IMR-90 (cell line): ENCODE results near the gene AKIRIN1. TPM values are rescaled to one million over a fixed set of nuclear protein-coding genes. Genes with fewer than 3 reads are reported as not detected.

Source experiments
- ATAC-seq: fragments of 200-7000 bp; cut with Tn5 transposase; 2 replicates; pipeline ENCODE4 v1.9.1; 2020; ENCODE audit warnings: low read depth, mild to moderate bottlenecking, moderate library complexity
- BruUV-seq: library from RNA; stranded (reverse); fragments of 400-500 nt; replicated peaks from 2 replicates; lab custom pipeline; 2021; lab: Mats Ljungman, UMichigan
- CTCF ChIA-PET: fragments of 300-600 bp; formaldehyde crosslinking; extraction: SDS; loops from one replicate; lab custom pipeline; 2021; ENCODE audit warnings: antibody characterized with exemption; lab: Yijun Ruan, JAX
- POLR2A ChIA-PET: fragments of 300-600 bp; sonication (Branson Sonifier 250); formaldehyde crosslinking; loops from one replicate; lab custom pipeline; 2022; ENCODE audit warnings: antibody characterized with exemption; ENCODE audit not compliant: unreplicated experiment; lab: Charles Lee
- DNase-seq: peaks from one replicate; pipeline ENCODE4 v3.0.0; 2013
- H2AFZ ChIP-seq: replicated peaks from 2 replicates; pipeline ENCODE3; 2013; ENCODE audit warnings: low read length, mild to moderate bottlenecking; ENCODE audit not compliant: poor library complexity
- H2AK5ac ChIP-seq: 2 replicates; pipeline ENCODE4 v1.6.1; 2013; ENCODE audit warnings: low read depth, low read length, inconsistent platforms
- H2AK9ac ChIP-seq: replicated peaks from 2 replicates; pipeline ENCODE3; 2013; ENCODE audit warnings: mild to moderate bottlenecking, low read depth, low read length, moderate library complexity; ENCODE audit not compliant: poor library complexity
- H2BK120ac ChIP-seq: 2 replicates; pipeline ENCODE4 v1.6.1; 2013; ENCODE audit warnings: low read depth, low read length, inconsistent platforms
- H2BK15ac ChIP-seq: 3 replicates; pipeline ENCODE4 v1.6.1; 2013; ENCODE audit warnings: low read depth, low read length, inconsistent platforms
- H2BK20ac ChIP-seq: 2 replicates; pipeline ENCODE4 v1.6.1; 2013; ENCODE audit warnings: low read depth, mild to moderate bottlenecking, inconsistent platforms, low read length, moderate library complexity
- H2BK5ac ChIP-seq: 2 replicates; pipeline ENCODE4 v1.6.1; 2013; ENCODE audit warnings: mild to moderate bottlenecking, low read depth, low read length, inconsistent platforms; ENCODE audit not compliant: poor library complexity, severe bottlenecking
- H3K14ac ChIP-seq: replicated peaks from 2 replicates; pipeline ENCODE4 v1.6.1; 2013; ENCODE audit warnings: low read depth, low read length, inconsistent platforms
- H3K18ac ChIP-seq: 2 replicates; pipeline ENCODE4 v1.6.1; 2013; ENCODE audit warnings: low read depth, low read length, control low read depth
- H3K23ac ChIP-seq: 2 replicates; pipeline ENCODE4 v1.6.1; 2013; ENCODE audit warnings: low read depth, low read length, inconsistent platforms
- H3K27ac ChIP-seq: 2 replicates; pipeline ENCODE4 v1.5.1; 2013; ENCODE audit warnings: mild to moderate bottlenecking, control low read depth, low read length; ENCODE audit not compliant: insufficient read depth
- H3K27me3 ChIP-seq: 2 replicates; pipeline ENCODE4 v1.6.1; 2013; ENCODE audit warnings: low read length; ENCODE audit not compliant: control insufficient read depth, insufficient read depth
- H3K36me3 ChIP-seq: 2 replicates; pipeline ENCODE4 v1.6.1; 2013; ENCODE audit warnings: low read length, mixed read lengths; ENCODE audit not compliant: control insufficient read depth, insufficient read depth
- H3K4ac ChIP-seq: 2 replicates; pipeline ENCODE4 v1.6.1; 2013; ENCODE audit warnings: low read depth, low read length, inconsistent platforms
- H3K4me1 ChIP-seq: 2 replicates; pipeline ENCODE4 v1.6.1; 2013; ENCODE audit warnings: low read length, mixed read lengths; ENCODE audit not compliant: control insufficient read depth, insufficient read depth
- H3K4me2 ChIP-seq: 2 replicates; pipeline ENCODE4 v1.6.1; 2013; ENCODE audit warnings: low read depth, mild to moderate bottlenecking, control low read depth, low read length, moderate library complexity
- H3K4me3 ChIP-seq: 2 replicates; pipeline ENCODE4 v1.5.1; 2013; ENCODE audit warnings: low read depth, mild to moderate bottlenecking, control low read depth, low read length, moderate library complexity; ENCODE audit not compliant: insufficient read depth
- H3K56ac ChIP-seq: 2 replicates; pipeline ENCODE4 v1.6.1; 2013; ENCODE audit warnings: low read length, inconsistent platforms; ENCODE audit not compliant: insufficient read depth; ENCODE audit errors: extremely low read depth
- H3K79me1 ChIP-seq, 2 experiments: 2 replicates each; pipeline ENCODE4 v1.6.1; 2013; ENCODE audit warnings: low read length in 2 of 2, inconsistent platforms in 1 of 2, low read depth in 1 of 2
- H3K9ac ChIP-seq: 2 replicates; pipeline ENCODE4 v1.6.1; 2013; ENCODE audit warnings: low read depth, low read length, control low read depth
- H3K9me1 ChIP-seq: 2 replicates; pipeline ENCODE4 v1.6.1; 2013; ENCODE audit warnings: low read length, inconsistent platforms; ENCODE audit not compliant: insufficient read depth
- H3K9me3 ChIP-seq: 2 replicates; pipeline ENCODE4 v1.6.1; 2013; ENCODE audit warnings: low read length; ENCODE audit not compliant: control insufficient read depth, insufficient read depth
- H4K20me1 ChIP-seq: 2 replicates; pipeline ENCODE4 v1.6.1; 2013; ENCODE audit warnings: low read length, inconsistent platforms; ENCODE audit not compliant: insufficient read depth
- H4K5ac ChIP-seq: 2 replicates; pipeline ENCODE4 v1.6.1; 2013; ENCODE audit warnings: mild to moderate bottlenecking, low read depth, low read length, control low read depth
- H4K8ac ChIP-seq, 2 experiments: 2 replicates each; pipeline ENCODE4 v1.6.1; 2013; ENCODE audit warnings: low read depth in 2 of 2, low read length in 2 of 2, control low read depth in 1 of 2, inconsistent platforms in 1 of 2
- H4K91ac ChIP-seq: 2 replicates; pipeline ENCODE4 v1.6.1; 2013; ENCODE audit warnings: low read depth, low read length, inconsistent platforms; ENCODE audit not compliant: insufficient read depth
- BHLHE40 ChIP-seq: fragments of 150-350 bp; IDR thresholded peaks from 2 replicates; pipeline ENCODE4 v1.6.1; 2016; ENCODE audit warnings: mild to moderate bottlenecking, low read depth, low read length
- CEBPB ChIP-seq: IDR thresholded peaks from 2 replicates; pipeline ENCODE4 v1.6.1; 2012; ENCODE audit warnings: low read depth, low read length, improper control_type of control experiment
- CHD1 ChIP-seq: IDR thresholded peaks from 2 replicates; pipeline ENCODE4 v1.6.1; 2012; ENCODE audit warnings: low read depth, low read length, improper control_type of control experiment
- MAZ ChIP-seq: IDR thresholded peaks from 2 replicates; pipeline ENCODE4 v1.6.1; 2012; ENCODE audit warnings: low read depth, mild to moderate bottlenecking, low read length, improper control_type of control experiment, moderate library complexity, borderline replicate concordance
- MXI1 ChIP-seq: IDR thresholded peaks from 2 replicates; pipeline ENCODE4 v1.6.1; 2012; ENCODE audit warnings: low read depth, mild to moderate bottlenecking, low read length, moderate library complexity, borderline replicate concordance
- RFX5 ChIP-seq: IDR thresholded peaks from 2 replicates; pipeline ENCODE4 v1.8.0; 2012; ENCODE audit warnings: low read depth, mild to moderate bottlenecking, low read length, moderate library complexity
- SMC3 ChIP-seq: fragments of 150-350 bp; IDR thresholded peaks from 2 replicates; pipeline ENCODE4 v1.6.1; 2016; ENCODE audit warnings: low read depth, mild to moderate bottlenecking, antibody characterized with exemption, low read length, moderate library complexity
- WGBS, 2 experiments: methylation state at CpG; one replicate each; pipeline versions ENCODE4 v1.1.5 to v1.1.7; 2013; ENCODE audit warnings: missing lambda C conversion rate in 2 of 2; ENCODE audit not compliant: insufficient read length in 1 of 2; ENCODE audit errors: extremely low coverage in 2 of 2; 5-methylcytosine and 5-hydroxymethylcytosine counted together
- dilution Hi-C: fragments of 300-500 bp; cut with HindIII; formaldehyde crosslinking; loops from one replicate; pipeline ENCODE4 v1.14.3; 2018; ENCODE audit warnings: low sequenced_read_pairs; ENCODE audit not compliant: unreplicated experiment
- in situ Hi-C: fragments of 300-500 bp; cut with MboI; formaldehyde crosslinking; loops from 3 replicates; pipeline ENCODE4 v1.14.3; 2019; ENCODE audit warnings: low sequenced_read_pairs, inconsistent platforms, mixed read lengths
- intact Hi-C: fragments of 100-400 bp; cut with micrococcal nuclease; formaldehyde crosslinking; loops from 2 replicates; pipeline ENCODE4 v1.10.0; 2022
- polyA plus RNA-seq, 3 experiments: library from polyadenylated mRNA; depleted of rRNA; stranded (reverse); fragments of >200 nt; gene quantifications; 2 replicates each; pipeline ENCODE4 v1.2.3, GENCODE V29; 2012; ENCODE audit warnings: low replicate concordance in 1 of 3
- total RNA-seq: library from RNA; depleted of rRNA; stranded (reverse); fragments of >200 nt; gene quantifications from 2 replicates; pipeline ENCODE4 v1.2.3, GENCODE V29; 2012
- TF ChIP-seq, protein P1 (sequence below): fragments of 150-350 bp; IDR thresholded peaks from 2 replicates; pipeline ENCODE4 v1.6.1; 2016; ENCODE audit warnings: low read depth, mild to moderate bottlenecking, low read length, moderate library complexity, borderline replicate concordance

Gene AKIRIN1
- total and polyA plus RNA-seq, 2 of the 4 experiments (the other 2 are of a cell fraction): 42.5 to 44.2 TPM

DNA sequence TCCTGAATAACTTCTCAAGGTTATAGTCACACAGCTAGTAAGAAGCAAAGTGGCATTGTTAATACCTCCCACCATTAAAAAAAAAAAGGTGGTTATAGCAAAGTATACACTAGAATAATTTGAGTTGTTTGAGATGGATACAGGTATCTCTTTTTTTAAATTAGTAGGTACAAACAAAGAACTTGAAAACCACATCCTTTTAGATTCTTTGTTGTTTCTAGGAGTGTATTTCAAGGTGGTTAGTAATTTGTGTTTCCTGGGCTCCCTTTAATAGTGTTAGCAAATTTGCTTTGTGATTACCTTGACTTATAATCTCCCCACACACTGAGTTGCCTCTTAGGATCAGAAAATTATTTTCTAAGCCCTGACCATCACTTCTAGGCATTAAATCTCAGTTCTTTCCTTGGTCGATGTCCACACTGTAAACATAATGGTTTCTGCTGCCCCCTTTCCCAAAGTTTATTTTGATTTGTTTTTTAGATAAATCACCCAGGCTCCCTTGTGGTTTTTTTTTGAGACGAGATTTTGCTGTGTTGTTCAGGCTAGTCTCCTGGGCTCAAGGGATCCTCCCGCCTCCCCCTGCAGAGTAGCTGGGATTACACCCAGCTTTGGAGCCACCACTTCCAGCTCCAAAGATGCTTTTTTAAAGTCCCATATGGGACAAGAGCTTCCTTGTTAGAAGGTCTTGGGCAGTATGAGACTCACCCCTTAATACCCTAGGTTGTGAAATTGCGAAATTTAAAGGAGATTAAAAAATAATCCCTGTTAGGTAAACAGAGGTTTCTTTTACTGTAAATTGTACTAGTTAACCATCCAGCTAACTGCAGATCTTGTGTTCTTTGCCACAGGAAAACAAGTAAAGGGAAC lies 6.2 kb downstream of the AKIRIN1 start:
- Histone ChIP-seq H4K5ac (no peak overlapping the region), H2AK9ac (no peak overlapping the region), H3K4me3 (no peak overlapping the region), H2AK5ac (no peak overlapping the region), H2BK5ac (no peak overlapping the region), H2BK15ac (no peak overlapping the region), H3K27me3 (no peaks in the 10 kb centered on the region), H3K18ac (no peak overlapping the region), H3K23ac (no peak overlapping the region), H3K56ac (no peak overlapping the region), H2BK120ac (no peak overlapping the region), H3K79me1 (peaks cover 20 to 58% of the 10 kb centered on the region in 2 experiments), H3K14ac (no peak overlapping the region), H3K36me3 (peaks cover 32% of the 10 kb centered on the region), H3K9me3 (no peaks in the 10 kb centered on the region), H3K9ac (no peak overlapping the region), H3K4me1 (peaks cover 5% of the 10 kb centered on the region), H3K27ac (peak overlapping the region; percentile 34; the same call in 1 of the 2 replicates), H4K20me1 (peaks cover 78% of the 10 kb centered on the region), H2BK20ac (no peak overlapping the region), H3K4ac (no peak overlapping the region), H3K4me2 (peak overlapping the region; percentile 57; the same call in 1 of the 2 replicates), H2AFZ (no peak overlapping the region), H3K9me1 (peaks cover 5% of the 10 kb centered on the region), H4K8ac (no peak overlapping the region), H4K91ac (no peak overlapping the region)
- intact Hi-C loops: no loop called here
- no TSS peak for BruUV-seq
- in situ Hi-C loops: no loop called here
- POLR2A ChIA-PET: no interaction called here
- dilution Hi-C loops: no loop called here
- CTCF ChIA-PET: interaction anchor here (0.7 to 0.8 kb wide), 2 partner anchors 15 to 33 kb away, joined by 3 to 6 read pairs; no protein-coding TSS in a partner anchor
- no CpG with 5 or more reads among the region's 4 CpGs for WGBS, 2 experiments
- TF ChIP-seq RFX5 (no peak), BHLHE40 (no peak), CEBPB (peak; percentile 42; the same call in 1 of the 2 replicates), SMC3 (no peak), CHD1 (no peak), MAZ (no peak), MXI1 (no peak)
- TF ChIP-seq, protein P1, sequence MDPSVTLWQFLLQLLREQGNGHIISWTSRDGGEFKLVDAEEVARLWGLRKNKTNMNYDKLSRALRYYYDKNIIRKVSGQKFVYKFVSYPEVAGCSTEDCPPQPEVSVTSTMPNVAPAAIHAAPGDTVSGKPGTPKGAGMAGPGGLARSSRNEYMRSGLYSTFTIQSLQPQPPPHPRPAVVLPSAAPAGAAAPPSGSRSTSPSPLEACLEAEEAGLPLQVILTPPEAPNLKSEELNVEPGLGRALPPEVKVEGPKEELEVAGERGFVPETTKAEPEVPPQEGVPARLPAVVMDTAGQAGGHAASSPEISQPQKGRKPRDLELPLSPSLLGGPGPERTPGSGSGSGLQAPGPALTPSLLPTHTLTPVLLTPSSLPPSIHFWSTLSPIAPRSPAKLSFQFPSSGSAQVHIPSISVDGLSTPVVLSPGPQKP: no peak
- DNase-seq (no peak), ATAC-seq (peak; percentile 62)
